ENCODE measurements around the gene GRM7. TPM values are rescaled to one million over a fixed set of nuclear protein-coding genes. Genes with fewer than 3 reads are reported as not detected.

Gene GRM7
- total RNA-seq, 1 experiment from 2014 or later, result 0.28 TPM

DNA sequence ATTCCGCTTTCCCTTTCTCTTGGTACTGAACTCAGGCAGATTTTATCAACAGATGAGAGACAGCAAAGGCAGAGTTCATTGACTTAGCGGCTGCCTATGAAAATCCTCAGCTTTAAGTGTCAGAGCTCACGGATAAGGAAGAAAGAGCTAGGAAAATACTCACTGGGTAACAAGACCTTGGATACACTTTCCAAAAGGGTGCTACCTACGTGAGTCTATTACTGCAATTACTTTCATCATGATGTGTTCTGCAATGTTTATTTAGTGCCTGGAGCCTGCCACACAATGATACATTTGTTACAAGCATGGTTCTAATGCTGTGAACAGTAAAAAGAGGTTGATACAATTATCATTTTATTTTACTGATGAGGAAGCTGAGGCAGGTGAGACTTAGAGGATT lies 177.5 kb downstream of the GRM7 start:
- DNase-seq, result no peak
- Histone ChIP-seq H3K79me1 (ENCODE audit: insufficient read depth, low read depth, low read length, poor library complexity, severe bottlenecking) (no peaks in the 10 kb centered on the region), H3K18ac (ENCODE audit: insufficient read length, low read depth, low read length) (no peak overlapping the region), H2AK5ac (ENCODE audit: insufficient read length, low read length) (no peak overlapping the region), H4K8ac (replicated peaks; ENCODE audit: insufficient read length, low read depth, low read length) (no peak overlapping the region), H2BK12ac (ENCODE audit: insufficient read length, low read depth, low read length) (no peak overlapping the region), H3K79me2 (ENCODE audit: insufficient read depth, low read length) (no peaks in the 10 kb centered on the region), H3K4me2 (ENCODE audit: insufficient read depth, insufficient read length, low read length) (no peak overlapping the region), H2BK15ac (ENCODE audit: low read depth, low read length) (no peak overlapping the region), H3K56ac (ENCODE audit: insufficient read length, low read depth, low read length) (no peak overlapping the region), H4K91ac (ENCODE audit: insufficient read length, low read depth, low read length) (no peak overlapping the region), H3T11ph (ENCODE audit: low read length) (no peak overlapping the region), H4K5ac (ENCODE audit: insufficient read length, low read depth, low read length) (no peak overlapping the region), H3K9me3 (ENCODE audit: control insufficient read depth, low read depth, low read length) (no peaks in the 10 kb centered on the region), H2BK120ac (ENCODE audit: low read depth, low read length, poor library complexity, severe bottlenecking) (no peak overlapping the region), H2BK20ac (ENCODE audit: low read depth, low read length, poor library complexity, severe bottlenecking) (no peak overlapping the region), H2BK5ac (ENCODE audit: insufficient read length, low read length) (no peak overlapping the region), H3K27ac (ENCODE audit: insufficient read length, low read depth, low read length) (no peak overlapping the region), H4K20me1 (ENCODE audit: control insufficient read depth, insufficient read depth, insufficient read length) (no peaks in the 10 kb centered on the region), H3K23ac (ENCODE audit: insufficient read length, low read depth, low read length) (no peak overlapping the region), H3K14ac (ENCODE audit: insufficient read depth, low read length) (no peak overlapping the region), H2AFZ (ENCODE audit: low read length) (no peak overlapping the region), H3K9ac (ENCODE audit: extremely low read depth, insufficient read length, low read length) (no peak overlapping the region), H3K4me1 (ENCODE audit: insufficient read depth, low read length) (no peaks in the 10 kb centered on the region; the same call in 1 of the 2 replicates), H3K27me3 (ENCODE audit: insufficient read depth, low read length) (no peaks in the 10 kb centered on the region), H3K4ac (ENCODE audit: low read depth, low read length) (no peak overlapping the region), H3K23me2 (ENCODE audit: insufficient read length, low read depth, low read length, poor library complexity, severe bottlenecking) (no peaks in the 10 kb centered on the region)
- Mint-ChIP-seq H3K4me3 (no peak overlapping the region), H3K4me1 (peaks cover 2 to 3% of the 10 kb centered on the region in 2 experiments; a peak in 1 of 4 replicates), H3K9me3 (no peaks in the 10 kb centered on the region), H3K36me3 (ENCODE audit: insufficient read depth in 1 of 3, low read depth in 3 of 3) (no peaks in the 10 kb centered on the region), H3K27ac (no peak overlapping the region), H3K27me3 (ENCODE audit: low read depth) (no peaks in the 10 kb centered on the region)
- TF ChIP-seq, protein P1, sequence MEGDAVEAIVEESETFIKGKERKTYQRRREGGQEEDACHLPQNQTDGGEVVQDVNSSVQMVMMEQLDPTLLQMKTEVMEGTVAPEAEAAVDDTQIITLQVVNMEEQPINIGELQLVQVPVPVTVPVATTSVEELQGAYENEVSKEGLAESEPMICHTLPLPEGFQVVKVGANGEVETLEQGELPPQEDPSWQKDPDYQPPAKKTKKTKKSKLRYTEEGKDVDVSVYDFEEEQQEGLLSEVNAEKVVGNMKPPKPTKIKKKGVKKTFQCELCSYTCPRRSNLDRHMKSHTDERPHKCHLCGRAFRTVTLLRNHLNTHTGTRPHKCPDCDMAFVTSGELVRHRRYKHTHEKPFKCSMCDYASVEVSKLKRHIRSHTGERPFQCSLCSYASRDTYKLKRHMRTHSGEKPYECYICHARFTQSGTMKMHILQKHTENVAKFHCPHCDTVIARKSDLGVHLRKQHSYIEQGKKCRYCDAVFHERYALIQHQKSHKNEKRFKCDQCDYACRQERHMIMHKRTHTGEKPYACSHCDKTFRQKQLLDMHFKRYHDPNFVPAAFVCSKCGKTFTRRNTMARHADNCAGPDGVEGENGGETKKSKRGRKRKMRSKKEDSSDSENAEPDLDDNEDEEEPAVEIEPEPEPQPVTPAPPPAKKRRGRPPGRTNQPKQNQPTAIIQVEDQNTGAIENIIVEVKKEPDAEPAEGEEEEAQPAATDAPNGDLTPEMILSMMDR (conservative IDR thresholded peaks at IDR 0.05), result no peak
- WGBS (ENCODE audit: extremely low coverage, insufficient read length, low lambda C conversion rate), result no CpG with 5 or more reads among the region's 4 CpGs
